MM.1S (cell line): ENCODE measurements around the gene KDM6A.
A peak's percentile ranks its signal among the peaks of the same experiment; 100 is the strongest.

Experiments
- DNase-seq: peaks from one replicate; pipeline ENCODE4 v3.0.0-alpha.2; 2015
- H2AFZ ChIP-seq: fragments of 300-600 bp; sonication (generic); 2 replicates; pipeline ENCODE4 v1.6.0; 2016; ENCODE audit warnings: antibody characterized with exemption, low read length
- H3F3A ChIP-seq: fragments of 300-600 bp; sonication (generic); 2 replicates; pipeline ENCODE4 v1.6.1; 2016; ENCODE audit warnings: mild to moderate bottlenecking, antibody characterized with exemption, low read length, moderate library complexity, mixed read lengths; ENCODE audit not compliant: insufficient read depth
- H3K27ac ChIP-seq: fragments of 300-600 bp; sonication (generic); 2 replicates; pipeline ENCODE4 v1.5.1; 2016; ENCODE audit warnings: mild to moderate bottlenecking, low read length
- H3K27me3 ChIP-seq: fragments of 300-600 bp; sonication (generic); replicated peaks from 2 replicates; pipeline ENCODE4 v1.6.0; 2016; ENCODE audit warnings: low read length; ENCODE audit not compliant: insufficient read depth
- H3K36me3 ChIP-seq: fragments of 300-600 bp; sonication (generic); replicated peaks from 2 replicates; pipeline ENCODE4 v1.6.1; 2016; ENCODE audit warnings: mild to moderate bottlenecking, low read length, mixed read lengths; ENCODE audit not compliant: insufficient read depth
- H3K4me1 ChIP-seq: fragments of 300-600 bp; sonication (generic); 2 replicates; pipeline ENCODE4 v1.6.1; 2016; ENCODE audit warnings: low read length, mixed read lengths
- H3K4me2 ChIP-seq: fragments of 300-600 bp; sonication (generic); 2 replicates; pipeline ENCODE4 v1.6.0; 2016; ENCODE audit warnings: low read depth, low read length
- H3K4me3 ChIP-seq: fragments of 300-600 bp; sonication (generic); 2 replicates; pipeline ENCODE4 v1.5.1; 2016; ENCODE audit warnings: low read length, mixed read lengths
- H3K79me2 ChIP-seq: fragments of 300-600 bp; sonication (generic); 2 replicates; pipeline ENCODE4 v1.6.1; 2016; ENCODE audit warnings: mixed run types, low read length, mixed read lengths
- H3K9ac ChIP-seq: fragments of 300-600 bp; sonication (generic); 2 replicates; pipeline ENCODE4 v1.6.1; 2016; ENCODE audit warnings: low read length, mixed read lengths
- H3K9me2 ChIP-seq: fragments of 300-600 bp; sonication (generic); replicated peaks from 2 replicates; pipeline ENCODE4 v1.6.1; 2016; ENCODE audit warnings: mild to moderate bottlenecking, low read length, mixed read lengths; ENCODE audit not compliant: insufficient read depth
- H3K9me3 ChIP-seq: fragments of 300-600 bp; sonication (generic); replicated peaks from 2 replicates; pipeline ENCODE4 v1.6.1; 2016; ENCODE audit warnings: mild to moderate bottlenecking, low read length, mixed read lengths; ENCODE audit not compliant: insufficient read depth
- H4K20me1 ChIP-seq: fragments of 300-600 bp; sonication (generic); 2 replicates; pipeline ENCODE4 v1.6.1; 2016; ENCODE audit warnings: mild to moderate bottlenecking, low read length, moderate library complexity, mixed read lengths; ENCODE audit not compliant: insufficient read depth
- EZH2 ChIP-seq: fragments of 300-600 bp; sonication (generic); optimal IDR thresholded peaks from 2 replicates; pipeline ENCODE3; 2017; ENCODE audit warnings: low read depth, mild to moderate bottlenecking, antibody characterized with exemption, low read length, mixed read lengths
- EZH2phosphoT487 ChIP-seq: fragments of 300-600 bp; sonication (generic); IDR thresholded peaks from 2 replicates; pipeline ENCODE4 v1.6.1; 2018; ENCODE audit warnings: antibody characterized with exemption, low read length
- TF ChIP-seq, protein P1 (sequence below): fragments of 300-600 bp; sonication (generic); IDR thresholded peaks from 2 replicates; pipeline ENCODE4 v1.5.1; 2016; ENCODE audit warnings: antibody characterized with exemption, low read length, mixed read lengths

Gene KDM6A

DNA sequence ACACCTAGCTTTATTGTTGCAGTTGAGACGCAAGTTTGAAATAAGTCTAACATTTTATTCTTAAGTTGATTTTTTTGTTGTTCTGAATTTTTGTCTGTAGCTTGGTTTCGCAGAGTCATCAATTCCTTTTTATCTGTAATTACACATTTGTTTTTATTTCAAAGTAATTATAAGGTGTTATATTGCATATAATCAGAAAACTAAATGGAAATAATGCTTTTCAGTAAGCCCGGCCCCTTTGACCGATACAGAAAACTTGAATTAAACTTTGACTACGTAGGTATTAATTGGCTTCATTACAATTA, 2.1 kb downstream of the KDM6A start:
- Histone ChIP-seq H3K27me3 (no peaks in the 10 kb centered on the region), H3K4me3 (peak overlapping the region; percentile 76), H3K4me1 (no peaks in the 10 kb centered on the region), H3K9me3 (no peaks in the 10 kb centered on the region), H3K9me2 (no peaks in the 10 kb centered on the region), H3K9ac (peak overlapping the region; percentile 90; the same call in 1 of the 2 replicates), H3K36me3 (no peaks in the 10 kb centered on the region), H3K79me2 (peaks cover 81% of the 10 kb centered on the region), H3F3A (peaks cover 10% of the 10 kb centered on the region; the same call in 1 of the 2 replicates), H3K4me2 (peak overlapping the region; percentile 80), H2AFZ (no peak overlapping the region), H3K27ac (peak overlapping the region; percentile 1; the same call in 1 of the 2 replicates), H4K20me1 (no peaks in the 10 kb centered on the region)
- DNase-seq: no peak
- no peak for TF ChIP-seq EZH2phosphoT487
- TF ChIP-seq, protein P1, sequence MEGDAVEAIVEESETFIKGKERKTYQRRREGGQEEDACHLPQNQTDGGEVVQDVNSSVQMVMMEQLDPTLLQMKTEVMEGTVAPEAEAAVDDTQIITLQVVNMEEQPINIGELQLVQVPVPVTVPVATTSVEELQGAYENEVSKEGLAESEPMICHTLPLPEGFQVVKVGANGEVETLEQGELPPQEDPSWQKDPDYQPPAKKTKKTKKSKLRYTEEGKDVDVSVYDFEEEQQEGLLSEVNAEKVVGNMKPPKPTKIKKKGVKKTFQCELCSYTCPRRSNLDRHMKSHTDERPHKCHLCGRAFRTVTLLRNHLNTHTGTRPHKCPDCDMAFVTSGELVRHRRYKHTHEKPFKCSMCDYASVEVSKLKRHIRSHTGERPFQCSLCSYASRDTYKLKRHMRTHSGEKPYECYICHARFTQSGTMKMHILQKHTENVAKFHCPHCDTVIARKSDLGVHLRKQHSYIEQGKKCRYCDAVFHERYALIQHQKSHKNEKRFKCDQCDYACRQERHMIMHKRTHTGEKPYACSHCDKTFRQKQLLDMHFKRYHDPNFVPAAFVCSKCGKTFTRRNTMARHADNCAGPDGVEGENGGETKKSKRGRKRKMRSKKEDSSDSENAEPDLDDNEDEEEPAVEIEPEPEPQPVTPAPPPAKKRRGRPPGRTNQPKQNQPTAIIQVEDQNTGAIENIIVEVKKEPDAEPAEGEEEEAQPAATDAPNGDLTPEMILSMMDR: no peak
- no peak for TF ChIP-seq EZH2

DNA sequence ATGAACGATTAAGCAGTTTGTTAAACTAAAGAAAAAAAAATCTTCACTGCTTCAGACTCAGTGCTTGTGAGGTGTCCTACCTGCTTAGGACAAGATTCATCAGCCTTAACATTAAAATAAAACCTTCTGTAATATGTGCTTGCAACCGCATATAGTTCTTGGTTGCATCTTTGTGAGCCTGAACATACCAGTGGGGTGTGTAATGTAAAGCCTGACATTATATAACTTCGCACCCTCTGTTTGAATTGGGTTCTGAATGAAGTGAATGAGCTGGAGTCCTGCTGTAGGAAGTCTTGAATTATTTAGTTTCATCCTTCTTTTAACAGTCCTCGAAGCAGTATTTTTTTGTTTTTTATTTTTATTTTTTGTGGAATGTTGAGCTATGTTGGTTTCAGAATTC, 3.1 kb downstream of the KDM6A start:
- Histone ChIP-seq H3K4me2 (peak overlapping the region; percentile 80; the same call in 1 of the 2 replicates), H3K9me2 (no peaks in the 10 kb centered on the region), H3K9ac (no peak overlapping the region), H3K9me3 (no peaks in the 10 kb centered on the region), H3K4me1 (no peaks in the 10 kb centered on the region), H3K36me3 (no peaks in the 10 kb centered on the region), H3K27me3 (no peaks in the 10 kb centered on the region), H3K79me2 (peaks cover 89% of the 10 kb centered on the region), H3F3A (peaks cover 10% of the 10 kb centered on the region; the same call in 1 of the 2 replicates), H3K27ac (no peak overlapping the region), H4K20me1 (no peaks in the 10 kb centered on the region), H2AFZ (no peak overlapping the region), H3K4me3 (peak overlapping the region; percentile 76; the same call in 1 of the 2 replicates)
- no peak for DNase-seq
- TF ChIP-seq EZH2 (no peak), EZH2phosphoT487 (no peak)
- TF ChIP-seq, protein P1: no peak

DNA sequence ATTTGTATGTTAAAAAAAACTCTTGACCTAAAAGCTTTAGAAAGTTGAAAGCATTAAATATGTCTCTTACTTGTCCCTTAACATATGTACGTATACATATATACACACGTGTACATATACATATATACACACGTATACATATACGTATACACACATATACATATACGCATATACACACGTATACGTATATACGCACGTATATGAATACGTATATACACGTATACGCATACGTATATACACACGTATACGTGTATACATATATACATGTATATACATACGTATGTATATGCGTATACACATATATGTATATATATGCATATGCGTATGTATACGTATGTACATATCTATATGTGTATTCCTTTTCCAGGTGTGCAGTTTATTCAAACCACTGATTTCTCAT, 3.8 kb downstream of the KDM6A start:
- H2AFZ ChIP-seq: no peak overlapping the region
- H3K4me1 ChIP-seq: no peaks in the 10 kb centered on the region
- no peaks in the 10 kb centered on the region for H3K9me3 ChIP-seq
- H4K20me1 ChIP-seq: no peaks in the 10 kb centered on the region
- H3K9me2 ChIP-seq: no peaks in the 10 kb centered on the region
- H3F3A ChIP-seq: peaks cover 10% of the 10 kb centered on the region; the same call in 1 of the 2 replicates
- no peaks in the 10 kb centered on the region for H3K27me3 ChIP-seq
- no peak overlapping the region for H3K4me2 ChIP-seq
- H3K27ac ChIP-seq: no peak overlapping the region
- no peak for DNase-seq
- TF ChIP-seq EZH2phosphoT487 (no peak), EZH2 (no peak)
- TF ChIP-seq, protein P1: no peak
- H3K4me3 ChIP-seq: no peak overlapping the region
- H3K79me2 ChIP-seq: peaks cover 89% of the 10 kb centered on the region
- H3K36me3 ChIP-seq: no peaks in the 10 kb centered on the region
- no peak overlapping the region for H3K9ac ChIP-seq
